Stimulated activated CD8-positive, alpha-beta memory T cell treated with anti-CD3 and anti-CD28 coated beads, Interleukin-15, amount 100 ng/mL, for 24 hours (primary cell): ENCODE measurements around the gene REEP1.
"Not testable (repeated sequence)": the region's sequence is repeated elsewhere in the genome, so short reads cannot be mapped to it uniquely, and the experiment has no call there.

Experiments used
- DNase-seq: peaks from one replicate; pipeline ENCODE4 v3.0.0-alpha.2; 2020; ENCODE audit warnings: low read depth

REEP1 gene

GRCh38 chr2:86345783-86346370 is 8.5 kb upstream of the REEP1 start:
- DNase-seq = not testable (repeated sequence)

- DNase-seq = no peak
These were observed 7.0 kb upstream of the REEP1 start for GRCh38 chr2:86344404-86344803.

- no peak for DNase-seq
These were observed 5.1 kb upstream of the REEP1 start for GRCh38 chr2:86342488-86342887.

- DNase-seq = no peak
These were observed 4.0 kb upstream of the REEP1 start for GRCh38 chr2:86341470-86341869.

- no peak for DNase-seq
These were observed 1.4 kb upstream of the REEP1 start for GRCh38 chr2:86338778-86339295.

GRCh38 chr2:86336675-86337243 is 667 bp downstream of the REEP1 start:
- DNase-seq = no peak

GRCh38 chr2:86335865-86336674 is 1.4 kb downstream of the REEP1 start:
- DNase-seq = no peak

- no peak for DNase-seq
These were observed 4.0 kb downstream of the REEP1 start for GRCh38 chr2:86333378-86333777.

- DNase-seq = no peak
These were observed 4.8 kb downstream of the REEP1 start for GRCh38 chr2:86332654-86333053.

- no peak for DNase-seq
These were observed 6.0 kb downstream of the REEP1 start for GRCh38 chr2:86331384-86331783.

- DNase-seq = no peak
These were observed 7.4 kb downstream of the REEP1 start for GRCh38 chr2:86330001-86330400.

GRCh38 chr2:86323273-86324021 is 14.0 kb downstream of the REEP1 start:
- DNase-seq = no peak

GRCh38 chr2:86319700-86320580 is 17.5 kb downstream of the REEP1 start:
- DNase-seq = no peak

- no peak for DNase-seq
These were observed 22.3 kb downstream of the REEP1 start for GRCh38 chr2:86315084-86315483.

- no peak for DNase-seq
These were observed 23.3 kb downstream of the REEP1 start for GRCh38 chr2:86314125-86314524.

- no peak for DNase-seq
These were observed 24.1 kb downstream of the REEP1 start for GRCh38 chr2:86313341-86313740.

- DNase-seq = no peak
These were observed 25.5 kb downstream of the REEP1 start for GRCh38 chr2:86311879-86312278.

- no peak for DNase-seq
These were observed 27.5 kb downstream of the REEP1 start for GRCh38 chr2:86309966-86310365.

GRCh38 chr2:86308984-86309695 is 28.3 kb downstream of the REEP1 start:
- no peak for DNase-seq

- DNase-seq = no peak
These were observed 29.1 kb downstream of the REEP1 start for GRCh38 chr2:86308356-86308755.

- no peak for DNase-seq
These were observed 30.0 kb downstream of the REEP1 start for GRCh38 chr2:86307431-86307830.
